H1 (cell line): ENCODE measurements around the gene TAS2R39.

Experiments
- ATF2 ChIP-seq: IDR thresholded peaks from 2 replicates; pipeline ENCODE4 v1.6.1; 2012; ENCODE audit warnings: low read length, inconsistent platforms
- CTCF ChIP-seq, 3 experiments: IDR thresholded peaks; 1 replicate in 2 of 3; 2 replicates in 1 of 3; pipeline versions ENCODE4 v1.5.1 to v1.6.1; 2011; ENCODE audit warnings: low read length in 3 of 3, mild to moderate bottlenecking in 3 of 3, inconsistent platforms in 2 of 3, low read depth in 1 of 3, moderate library complexity in 1 of 3; ENCODE audit not compliant: insufficient read depth in 1 of 3; ENCODE audit errors: control extremely low read depth in 1 of 3
- HDAC2 ChIP-seq, 2 experiments: fragments of 300-600 bp in 1 of 2; sonication (generic) in 1 of 2; IDR thresholded peaks; 2 replicates each; pipeline ENCODE4 v1.6.1; 2011 to 2012; ENCODE audit warnings: low read depth in 2 of 2, low read length in 2 of 2, mild to moderate bottlenecking in 2 of 2, moderate library complexity in 2 of 2, borderline replicate concordance in 1 of 2, inconsistent platforms in 1 of 2
- PHF8 ChIP-seq: fragments of 200-600 bp; sonication (generic); conservative IDR thresholded peaks from 2 replicates; pipeline ENCODE4 v1.7.1; 2012; ENCODE audit warnings: low read depth, mild to moderate bottlenecking, inconsistent platforms, low read length, moderate library complexity
- POLR2A ChIP-seq, 2 experiments: IDR thresholded peaks; 1 replicate in 1 of 2; 2 replicates in 1 of 2; pipeline ENCODE4 v1.6.1; 2011; ENCODE audit warnings: low read depth in 2 of 2, low read length in 2 of 2, mild to moderate bottlenecking in 2 of 2; ENCODE audit errors: control extremely low read depth in 1 of 2
- RAD21 ChIP-seq, 2 experiments: IDR thresholded peaks in 1 of 2; conservative IDR thresholded peaks in 1 of 2; 2 replicates each; pipeline ENCODE4 v1.6.1; 2011; ENCODE audit warnings: low read depth in 2 of 2, low read length in 2 of 2, improper control_type of control experiment in 1 of 2, inconsistent platforms in 1 of 2, mild to moderate bottlenecking in 1 of 2, moderate library complexity in 1 of 2
- SP1 ChIP-seq: IDR thresholded peaks from 2 replicates; pipeline ENCODE4 v1.6.1; 2011; ENCODE audit warnings: low read depth, low read length
- ZNF274 ChIP-seq: IDR thresholded peaks from 2 replicates; pipeline ENCODE4 v1.7.0; 2012; ENCODE audit warnings: low read length, borderline replicate concordance; ENCODE audit errors: extremely low read depth

- TF ChIP-seq CTCF (IDR thresholded peaks at IDR 0.05; ENCODE audit: control extremely low read depth in 1 of 3, insufficient read depth in 1 of 3, low read depth in 1 of 3, low read length in 3 of 3) (peak; percentile 40 to 65 (median 55)), HDAC2 (IDR thresholded peaks at IDR 0.05; ENCODE audit: borderline replicate concordance in 1 of 2, low read depth in 2 of 2, low read length in 2 of 2) (no peak), PHF8 (no peak), POLR2A (IDR thresholded peaks at IDR 0.05; ENCODE audit: control extremely low read depth in 1 of 2, low read depth in 2 of 2, low read length in 2 of 2) (no peak), RAD21 (IDR thresholded peaks at IDR 0.05 in 1 of 2, conservative IDR thresholded peaks at IDR 0.05 in 1 of 2; ENCODE audit: low read depth in 2 of 2, low read length in 2 of 2) (peak; percentile 67 to 69), ZNF274 (no peak), ATF2 (no peak), SP1 (no peak)
These were observed 7.1 kb upstream of the TAS2R39 start for GRCh38 chr7:143176128-143176527.
